ENCODE results near the gene RNF217.

DNA sequence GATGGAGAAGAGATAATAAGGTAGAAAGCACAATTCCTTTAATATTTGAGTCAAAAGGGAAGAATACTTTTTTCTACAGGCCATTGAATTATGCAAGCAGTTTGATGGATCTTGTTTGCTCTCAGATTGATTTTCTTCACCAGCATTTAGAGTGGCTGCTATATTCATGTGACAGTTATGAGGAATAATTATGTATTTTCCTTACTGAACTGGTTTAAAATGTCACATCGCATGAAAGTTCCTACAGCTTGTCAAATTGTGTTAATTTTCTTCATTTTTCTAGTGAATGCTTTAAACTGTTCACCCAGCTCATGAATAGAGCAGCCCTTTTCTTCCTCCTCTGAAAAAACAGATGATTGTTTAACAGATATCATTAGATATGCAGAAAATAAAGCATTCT is 153.9 kb downstream of the RNF217 start:
- TF ChIP-seq, protein P1, sequence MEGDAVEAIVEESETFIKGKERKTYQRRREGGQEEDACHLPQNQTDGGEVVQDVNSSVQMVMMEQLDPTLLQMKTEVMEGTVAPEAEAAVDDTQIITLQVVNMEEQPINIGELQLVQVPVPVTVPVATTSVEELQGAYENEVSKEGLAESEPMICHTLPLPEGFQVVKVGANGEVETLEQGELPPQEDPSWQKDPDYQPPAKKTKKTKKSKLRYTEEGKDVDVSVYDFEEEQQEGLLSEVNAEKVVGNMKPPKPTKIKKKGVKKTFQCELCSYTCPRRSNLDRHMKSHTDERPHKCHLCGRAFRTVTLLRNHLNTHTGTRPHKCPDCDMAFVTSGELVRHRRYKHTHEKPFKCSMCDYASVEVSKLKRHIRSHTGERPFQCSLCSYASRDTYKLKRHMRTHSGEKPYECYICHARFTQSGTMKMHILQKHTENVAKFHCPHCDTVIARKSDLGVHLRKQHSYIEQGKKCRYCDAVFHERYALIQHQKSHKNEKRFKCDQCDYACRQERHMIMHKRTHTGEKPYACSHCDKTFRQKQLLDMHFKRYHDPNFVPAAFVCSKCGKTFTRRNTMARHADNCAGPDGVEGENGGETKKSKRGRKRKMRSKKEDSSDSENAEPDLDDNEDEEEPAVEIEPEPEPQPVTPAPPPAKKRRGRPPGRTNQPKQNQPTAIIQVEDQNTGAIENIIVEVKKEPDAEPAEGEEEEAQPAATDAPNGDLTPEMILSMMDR (IDR thresholded peaks at IDR 0.05), result no peak
- no peak for TF ChIP-seq POLR2A (IDR thresholded peaks at IDR 0.05)
- no peak for TF ChIP-seq EP300 (IDR thresholded peaks at IDR 0.05; ENCODE audit: low read depth)
- TF ChIP-seq POLR2AphosphoS5 (IDR thresholded peaks at IDR 0.05), result no peak

Data from transverse colon (tissue), 4 donors.